H1 (cell line): Measurements from ENCODE around the gene PIGK. TPM values are rescaled to one million over a fixed set of nuclear protein-coding genes. Genes with fewer than 3 reads are reported as not detected.

Source experiments
- BACH1 ChIP-seq: IDR thresholded peaks from 2 replicates; pipeline ENCODE4 v1.6.1; 2012; ENCODE audit warnings: low read length, improper control_type of control experiment
- NANOG ChIP-seq: IDR thresholded peaks from 2 replicates; pipeline ENCODE4 v1.6.1; 2011; ENCODE audit warnings: low read length, low read depth, mild to moderate bottlenecking, inconsistent platforms; ENCODE audit not compliant: insufficient read depth, poor library complexity, severe bottlenecking
- RBBP5 ChIP-seq: IDR thresholded peaks from 2 replicates; pipeline ENCODE4 v1.7.1; 2012; ENCODE audit warnings: low read depth, mild to moderate bottlenecking, inconsistent platforms, low read length, moderate library complexity, borderline replicate concordance
- SIRT6 ChIP-seq: IDR thresholded peaks from one replicate; pipeline ENCODE4 v1.7.1; 2012; ENCODE audit warnings: low read length, inconsistent platforms
- polyA plus RNA-seq, 7 experiments: library from polyadenylated mRNA; depleted of rRNA in 3 of 7; stranded (reverse) in 5 of 7; unstranded in 2 of 7; fragments of >200 nt in 5 of 7; fragments of 200-250 nt in 2 of 7; gene quantifications; 1 replicate in 5 of 7; 2 replicates in 1 of 7; 4 replicates in 1 of 7; pipeline versions ENCODE4 v1.2.1 to v1.2.3, GENCODE V29; 2011 to 2013; ENCODE audit warnings: missing spikeins in 2 of 7, mixed read lengths in 2 of 7
- total RNA-seq: library from RNA; stranded (reverse); fragmentation: NEBNext Ultra II Directional; extraction: Animal tissue kit (Norgen Biotek cat#: 25700); gene quantifications from 2 replicates; pipeline ENCODE4 v1.2.1, GENCODE V29; 2021
- TF ChIP-seq, protein P1 (sequence below): IDR thresholded peaks from 2 replicates; pipeline ENCODE4 v1.6.1; 2011; ENCODE audit warnings: low read depth, mild to moderate bottlenecking, low read length; ENCODE audit not compliant: insufficient read depth
- TF ChIP-seq, protein P2 (sequence below): fragments of 300-600 bp; sonication (generic); IDR thresholded peaks from 2 replicates; pipeline ENCODE4 v1.7.1; 2012; ENCODE audit warnings: low read length, moderate library complexity, mild to moderate bottlenecking, inconsistent platforms; ENCODE audit not compliant: insufficient replicate concordance

PIGK gene
- total and polyA plus RNA-seq, 2 of the 8 experiments (the other 6 are each of a cell fraction or from before 2014, with no cell fraction given) = 5.6 to 23.2 TPM

DNA sequence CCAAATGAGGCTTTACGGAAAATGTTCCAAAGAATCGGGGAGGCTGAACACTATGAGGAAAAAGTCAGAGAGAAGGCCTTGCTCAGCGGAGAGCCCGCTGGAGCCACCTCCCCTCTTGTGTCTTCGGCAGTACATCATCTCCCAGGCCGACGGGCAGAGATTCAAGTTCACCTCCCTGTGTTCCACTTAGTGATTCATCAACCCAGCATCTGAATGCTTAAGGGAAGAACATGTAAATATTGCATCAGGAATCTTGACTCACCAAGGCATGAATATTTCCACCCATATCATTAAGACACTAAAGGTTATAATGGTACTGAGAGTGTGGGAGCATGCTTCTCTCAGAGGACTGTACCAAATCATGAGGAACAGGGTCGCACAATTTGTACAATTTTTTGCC lies 179.5 kb downstream of the PIGK start (continued):
- TF ChIP-seq, protein P1, sequence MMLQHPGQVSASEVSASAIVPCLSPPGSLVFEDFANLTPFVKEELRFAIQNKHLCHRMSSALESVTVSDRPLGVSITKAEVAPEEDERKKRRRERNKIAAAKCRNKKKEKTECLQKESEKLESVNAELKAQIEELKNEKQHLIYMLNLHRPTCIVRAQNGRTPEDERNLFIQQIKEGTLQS = no peak
- TF ChIP-seq, protein P2, sequence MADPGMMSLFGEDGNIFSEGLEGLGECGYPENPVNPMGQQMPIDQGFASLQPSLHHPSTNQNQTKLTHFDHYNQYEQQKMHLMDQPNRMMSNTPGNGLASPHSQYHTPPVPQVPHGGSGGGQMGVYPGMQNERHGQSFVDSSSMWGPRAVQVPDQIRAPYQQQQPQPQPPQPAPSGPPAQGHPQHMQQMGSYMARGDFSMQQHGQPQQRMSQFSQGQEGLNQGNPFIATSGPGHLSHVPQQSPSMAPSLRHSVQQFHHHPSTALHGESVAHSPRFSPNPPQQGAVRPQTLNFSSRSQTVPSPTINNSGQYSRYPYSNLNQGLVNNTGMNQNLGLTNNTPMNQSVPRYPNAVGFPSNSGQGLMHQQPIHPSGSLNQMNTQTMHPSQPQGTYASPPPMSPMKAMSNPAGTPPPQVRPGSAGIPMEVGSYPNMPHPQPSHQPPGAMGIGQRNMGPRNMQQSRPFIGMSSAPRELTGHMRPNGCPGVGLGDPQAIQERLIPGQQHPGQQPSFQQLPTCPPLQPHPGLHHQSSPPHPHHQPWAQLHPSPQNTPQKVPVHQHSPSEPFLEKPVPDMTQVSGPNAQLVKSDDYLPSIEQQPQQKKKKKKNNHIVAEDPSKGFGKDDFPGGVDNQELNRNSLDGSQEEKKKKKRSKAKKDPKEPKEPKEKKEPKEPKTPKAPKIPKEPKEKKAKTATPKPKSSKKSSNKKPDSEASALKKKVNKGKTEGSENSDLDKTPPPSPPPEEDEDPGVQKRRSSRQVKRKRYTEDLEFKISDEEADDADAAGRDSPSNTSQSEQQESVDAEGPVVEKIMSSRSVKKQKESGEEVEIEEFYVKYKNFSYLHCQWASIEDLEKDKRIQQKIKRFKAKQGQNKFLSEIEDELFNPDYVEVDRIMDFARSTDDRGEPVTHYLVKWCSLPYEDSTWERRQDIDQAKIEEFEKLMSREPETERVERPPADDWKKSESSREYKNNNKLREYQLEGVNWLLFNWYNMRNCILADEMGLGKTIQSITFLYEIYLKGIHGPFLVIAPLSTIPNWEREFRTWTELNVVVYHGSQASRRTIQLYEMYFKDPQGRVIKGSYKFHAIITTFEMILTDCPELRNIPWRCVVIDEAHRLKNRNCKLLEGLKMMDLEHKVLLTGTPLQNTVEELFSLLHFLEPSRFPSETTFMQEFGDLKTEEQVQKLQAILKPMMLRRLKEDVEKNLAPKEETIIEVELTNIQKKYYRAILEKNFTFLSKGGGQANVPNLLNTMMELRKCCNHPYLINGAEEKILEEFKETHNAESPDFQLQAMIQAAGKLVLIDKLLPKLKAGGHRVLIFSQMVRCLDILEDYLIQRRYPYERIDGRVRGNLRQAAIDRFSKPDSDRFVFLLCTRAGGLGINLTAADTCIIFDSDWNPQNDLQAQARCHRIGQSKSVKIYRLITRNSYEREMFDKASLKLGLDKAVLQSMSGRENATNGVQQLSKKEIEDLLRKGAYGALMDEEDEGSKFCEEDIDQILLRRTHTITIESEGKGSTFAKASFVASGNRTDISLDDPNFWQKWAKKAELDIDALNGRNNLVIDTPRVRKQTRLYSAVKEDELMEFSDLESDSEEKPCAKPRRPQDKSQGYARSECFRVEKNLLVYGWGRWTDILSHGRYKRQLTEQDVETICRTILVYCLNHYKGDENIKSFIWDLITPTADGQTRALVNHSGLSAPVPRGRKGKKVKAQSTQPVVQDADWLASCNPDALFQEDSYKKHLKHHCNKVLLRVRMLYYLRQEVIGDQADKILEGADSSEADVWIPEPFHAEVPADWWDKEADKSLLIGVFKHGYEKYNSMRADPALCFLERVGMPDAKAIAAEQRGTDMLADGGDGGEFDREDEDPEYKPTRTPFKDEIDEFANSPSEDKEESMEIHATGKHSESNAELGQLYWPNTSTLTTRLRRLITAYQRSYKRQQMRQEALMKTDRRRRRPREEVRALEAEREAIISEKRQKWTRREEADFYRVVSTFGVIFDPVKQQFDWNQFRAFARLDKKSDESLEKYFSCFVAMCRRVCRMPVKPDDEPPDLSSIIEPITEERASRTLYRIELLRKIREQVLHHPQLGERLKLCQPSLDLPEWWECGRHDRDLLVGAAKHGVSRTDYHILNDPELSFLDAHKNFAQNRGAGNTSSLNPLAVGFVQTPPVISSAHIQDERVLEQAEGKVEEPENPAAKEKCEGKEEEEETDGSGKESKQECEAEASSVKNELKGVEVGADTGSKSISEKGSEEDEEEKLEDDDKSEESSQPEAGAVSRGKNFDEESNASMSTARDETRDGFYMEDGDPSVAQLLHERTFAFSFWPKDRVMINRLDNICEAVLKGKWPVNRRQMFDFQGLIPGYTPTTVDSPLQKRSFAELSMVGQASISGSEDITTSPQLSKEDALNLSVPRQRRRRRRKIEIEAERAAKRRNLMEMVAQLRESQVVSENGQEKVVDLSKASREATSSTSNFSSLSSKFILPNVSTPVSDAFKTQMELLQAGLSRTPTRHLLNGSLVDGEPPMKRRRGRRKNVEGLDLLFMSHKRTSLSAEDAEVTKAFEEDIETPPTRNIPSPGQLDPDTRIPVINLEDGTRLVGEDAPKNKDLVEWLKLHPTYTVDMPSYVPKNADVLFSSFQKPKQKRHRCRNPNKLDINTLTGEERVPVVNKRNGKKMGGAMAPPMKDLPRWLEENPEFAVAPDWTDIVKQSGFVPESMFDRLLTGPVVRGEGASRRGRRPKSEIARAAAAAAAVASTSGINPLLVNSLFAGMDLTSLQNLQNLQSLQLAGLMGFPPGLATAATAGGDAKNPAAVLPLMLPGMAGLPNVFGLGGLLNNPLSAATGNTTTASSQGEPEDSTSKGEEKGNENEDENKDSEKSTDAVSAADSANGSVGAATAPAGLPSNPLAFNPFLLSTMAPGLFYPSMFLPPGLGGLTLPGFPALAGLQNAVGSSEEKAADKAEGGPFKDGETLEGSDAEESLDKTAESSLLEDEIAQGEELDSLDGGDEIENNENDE = no peak
- TF ChIP-seq BACH1 (no peak), NANOG (no peak), RBBP5 (no peak), SIRT6 (no peak)
